Vagina (tissue), 2 donors: ENCODE data around the gene NMU.

Experiments used
- CTCF ChIP-seq, 3 experiments: fragments of 450-650 bp in 2 of 3; fragments of 200-600 bp in 1 of 3; sonication (generic) in 1 of 3; IDR thresholded peaks; one replicate each; pipeline ENCODE4 v1.5.1; 2017 to 2019; ENCODE audit warnings: antibody characterized with exemption in 3 of 3, mild to moderate bottlenecking in 2 of 3, moderate library complexity in 2 of 3
- POLR2A ChIP-seq, 2 donors: fragments of 450-650 bp; IDR thresholded peaks; one replicate each; pipeline ENCODE4 v1.6.1; 2017; ENCODE audit warnings: antibody characterized with exemption in 2 of 2, mild to moderate bottlenecking in 2 of 2, moderate library complexity in 2 of 2

- no peak for TF ChIP-seq CTCF (IDR thresholded peaks at IDR 0.05)
- TF ChIP-seq POLR2A (IDR thresholded peaks at IDR 0.05), result no peak
Observed at GRCh38 chr4:55673424-55673823, 37.3 kb upstream of the NMU start.
